Loucy (cell line): ENCODE results near the gene TMEM267.

Source experiments
- H2AFZ ChIP-seq: fragments of 200-600 bp; sonication (generic); 2 replicates; pipeline ENCODE4 v1.6.0; 2016; ENCODE audit warnings: antibody characterized with exemption, mild to moderate bottlenecking, low read length, moderate library complexity
- H3F3A ChIP-seq: fragments of 200-600 bp; 2 replicates; pipeline ENCODE4 v1.6.0; 2016; ENCODE audit warnings: antibody characterized with exemption, low read depth, mild to moderate bottlenecking
- H3K27me3 ChIP-seq: fragments of 200-600 bp; sonication (generic); 2 replicates; pipeline ENCODE4 v1.6.1; 2014; ENCODE audit warnings: low read length, mild to moderate bottlenecking; ENCODE audit not compliant: insufficient read depth, poor library complexity, severe bottlenecking
- H3K36me3 ChIP-seq: fragments of 200-600 bp; sonication (generic); 2 replicates; pipeline ENCODE4 v1.6.1; 2016; ENCODE audit warnings: low read length; ENCODE audit not compliant: insufficient read depth
- H3K4me1 ChIP-seq: fragments of 200-600 bp; sonication (generic); 2 replicates; pipeline ENCODE4 v1.5.1; 2014; ENCODE audit warnings: low read length, mild to moderate bottlenecking; ENCODE audit not compliant: insufficient read depth, poor library complexity, severe bottlenecking
- H3K4me2 ChIP-seq: fragments of 200-600 bp; sonication (generic); 2 replicates; pipeline ENCODE4 v1.6.0; 2014; ENCODE audit warnings: antibody characterized with exemption, low read length, low read depth, mild to moderate bottlenecking; ENCODE audit not compliant: poor library complexity, severe bottlenecking
- H3K4me3 ChIP-seq: fragments of 200-600 bp; sonication (generic); 2 replicates; pipeline ENCODE4 v1.5.1; 2014; ENCODE audit warnings: low read length, mild to moderate bottlenecking, mixed read lengths; ENCODE audit not compliant: poor library complexity, severe bottlenecking
- H3K79me2 ChIP-seq: fragments of 200-600 bp; sonication (generic); 2 replicates; pipeline ENCODE4 v1.6.1; 2014; ENCODE audit warnings: low read length; ENCODE audit not compliant: insufficient read depth
- H3K9ac ChIP-seq: fragments of 200-600 bp; sonication (generic); 2 replicates; pipeline ENCODE4 v1.6.0; 2014; ENCODE audit warnings: mild to moderate bottlenecking, low read depth, low read length, moderate library complexity; ENCODE audit not compliant: poor library complexity, severe bottlenecking
- H3K9me2 ChIP-seq: fragments of 200-600 bp; sonication (generic); replicated peaks from 2 replicates; pipeline ENCODE4 v1.6.1; 2016; ENCODE audit warnings: low read depth, low read length, mixed read lengths
- H3K9me3 ChIP-seq: fragments of 200-600 bp; sonication (generic); 2 replicates; pipeline ENCODE4 v1.6.1; 2014; ENCODE audit warnings: mild to moderate bottlenecking, antibody characterized with exemption, low read length, low read depth; ENCODE audit not compliant: insufficient read depth
- H4K20me1 ChIP-seq: fragments of 200-600 bp; sonication (generic); 2 replicates; pipeline ENCODE4 v1.6.0; 2014; ENCODE audit warnings: antibody characterized with exemption, low read length, mild to moderate bottlenecking; ENCODE audit not compliant: insufficient read depth, poor library complexity, severe bottlenecking
- CTCF ChIP-seq: fragments of 200-600 bp; sonication (generic); conservative IDR thresholded peaks from 2 replicates; pipeline ENCODE4 v1.5.1; 2014; ENCODE audit warnings: mild to moderate bottlenecking, antibody characterized with exemption, low read length
- EZH2phosphoT487 ChIP-seq: fragments of 200-600 bp; IDR thresholded peaks from 2 replicates; pipeline ENCODE4 v1.6.1; 2018; ENCODE audit warnings: antibody characterized with exemption, mild to moderate bottlenecking, moderate library complexity, borderline replicate concordance

Gene TMEM267

GRCh38 chr5:43421450-43422133 lies 62.1 kb downstream of the TMEM267 start:
- H4K20me1 ChIP-seq: no peaks in the 10 kb centered on the region
- H3K9me3 ChIP-seq: no peaks in the 10 kb centered on the region
- no peaks in the 10 kb centered on the region for H3K79me2 ChIP-seq
- no peak overlapping the region for H2AFZ ChIP-seq
- H3K4me3 ChIP-seq: no peak overlapping the region
- H3K27me3 ChIP-seq: no peaks in the 10 kb centered on the region
- H3K4me1 ChIP-seq: peaks cover 4% of the 10 kb centered on the region
- H3F3A ChIP-seq: no peaks in the 10 kb centered on the region
- TF ChIP-seq CTCF (no peak), EZH2phosphoT487 (no peak)
- no peaks in the 10 kb centered on the region for H3K9me2 ChIP-seq
- H3K36me3 ChIP-seq: no peaks in the 10 kb centered on the region
- H3K4me2 ChIP-seq: no peak overlapping the region
- no peak overlapping the region for H3K9ac ChIP-seq

- Histone ChIP-seq H3F3A (no peaks in the 10 kb centered on the region), H3K9me3 (no peaks in the 10 kb centered on the region), H3K36me3 (no peaks in the 10 kb centered on the region), H3K9ac (no peak overlapping the region), H2AFZ (no peak overlapping the region), H3K27me3 (no peaks in the 10 kb centered on the region), H3K4me1 (peaks cover 7% of the 10 kb centered on the region), H3K9me2 (no peaks in the 10 kb centered on the region), H3K79me2 (no peaks in the 10 kb centered on the region), H3K4me2 (no peak overlapping the region), H3K4me3 (no peak overlapping the region), H4K20me1 (no peaks in the 10 kb centered on the region)
- TF ChIP-seq EZH2phosphoT487: no peak
Observed at GRCh38 chr5:43420241-43420640, 63.4 kb downstream of the TMEM267 start.

GRCh38 chr5:43418561-43418960 lies 65.1 kb downstream of the TMEM267 start:
- Histone ChIP-seq H3K4me1 (peaks cover 7% of the 10 kb centered on the region), H3K9ac (no peak overlapping the region), H3F3A (no peaks in the 10 kb centered on the region), H3K9me3 (no peaks in the 10 kb centered on the region), H2AFZ (no peak overlapping the region), H3K9me2 (no peaks in the 10 kb centered on the region), H3K36me3 (no peaks in the 10 kb centered on the region), H3K4me3 (no peak overlapping the region), H3K4me2 (no peak overlapping the region), H3K27me3 (no peaks in the 10 kb centered on the region), H3K79me2 (no peaks in the 10 kb centered on the region), H4K20me1 (no peaks in the 10 kb centered on the region)
- TF ChIP-seq EZH2phosphoT487 (no peak), CTCF (no peak)

- Histone ChIP-seq H2AFZ (no peak overlapping the region), H3K36me3 (no peaks in the 10 kb centered on the region), H3K4me2 (no peak overlapping the region), H3K4me3 (no peak overlapping the region), H3K9me2 (no peaks in the 10 kb centered on the region), H3K27me3 (no peaks in the 10 kb centered on the region), H3K79me2 (no peaks in the 10 kb centered on the region), H4K20me1 (no peaks in the 10 kb centered on the region), H3K9me3 (no peaks in the 10 kb centered on the region), H3F3A (no peaks in the 10 kb centered on the region), H3K9ac (no peak overlapping the region), H3K4me1 (peaks cover 7% of the 10 kb centered on the region)
- no peak for TF ChIP-seq EZH2phosphoT487
- no peak for TF ChIP-seq CTCF
Observed at GRCh38 chr5:43416803-43417394, 66.8 kb downstream of the TMEM267 start.
